Measurements from ENCODE around the gene GRM3.

Gene GRM3

GRCh38 chr7:86706406-86706805 is 62.7 kb downstream of the GRM3 start:
- no peak for DNase-seq

GRCh38 chr7:86708031-86708680 is 64.4 kb downstream of the GRM3 start:
- DNase-seq = no peak

- no peak for DNase-seq
These were observed 76.6 kb downstream of the GRM3 start for GRCh38 chr7:86720306-86720705.

DNA sequence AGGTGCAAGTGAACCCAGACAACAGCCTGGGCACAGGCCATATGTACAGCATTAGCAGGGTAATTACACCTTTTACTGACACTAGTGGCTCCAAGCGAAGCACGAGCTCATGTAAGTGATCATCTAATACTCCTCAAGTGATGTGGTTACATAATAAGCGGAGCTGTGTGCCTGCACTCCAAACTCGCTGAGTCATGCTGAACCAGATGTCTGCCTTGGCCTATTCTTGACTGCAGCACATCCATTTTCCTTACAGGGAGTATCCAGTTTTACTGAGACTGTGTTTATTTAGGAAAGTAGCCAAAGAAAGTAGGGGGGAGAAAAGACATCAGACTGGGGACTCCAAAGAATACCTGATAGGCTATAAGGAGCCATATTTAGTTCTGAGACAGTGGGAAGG is 90.1 kb downstream of the GRM3 start:
- DNase-seq = no peak

DNA sequence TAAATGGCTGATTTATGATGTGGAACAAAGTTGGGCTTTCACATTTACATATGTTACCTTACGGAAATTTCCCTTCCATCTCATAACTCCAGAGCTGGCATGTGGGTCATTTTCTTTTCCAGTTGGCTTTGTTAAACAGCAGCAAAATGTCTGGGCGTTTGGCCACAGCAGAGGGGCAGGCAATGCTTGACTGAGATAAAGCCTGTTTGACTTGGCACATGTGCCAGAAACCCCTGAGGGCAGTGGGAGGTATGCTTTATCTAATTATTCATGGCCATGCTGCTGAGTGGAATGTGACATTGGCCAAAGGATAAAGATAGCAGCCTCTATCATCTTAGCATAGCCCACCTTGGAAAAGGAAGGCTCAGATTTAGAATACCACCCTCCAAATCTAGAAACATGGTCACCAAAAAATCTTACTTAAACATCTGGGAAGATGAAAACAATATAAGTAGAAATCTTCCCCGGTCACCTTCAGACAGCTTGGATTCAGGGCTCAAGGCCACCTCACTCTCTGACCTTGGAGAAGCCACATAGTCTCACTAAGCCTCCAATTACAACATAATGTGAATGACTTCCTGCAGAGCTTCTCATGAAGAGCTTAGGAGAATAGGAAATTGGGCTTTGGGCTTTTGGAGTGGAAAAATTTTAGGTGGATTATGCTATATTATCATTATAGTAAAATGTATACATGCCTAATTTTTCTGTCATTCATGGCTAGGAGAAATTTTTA is 101.5 kb downstream of the GRM3 start:
- no peak for DNase-seq

- DNase-seq = no peak
These were observed 104.0 kb downstream of the GRM3 start for GRCh38 chr7:86747698-86748097.

DNA sequence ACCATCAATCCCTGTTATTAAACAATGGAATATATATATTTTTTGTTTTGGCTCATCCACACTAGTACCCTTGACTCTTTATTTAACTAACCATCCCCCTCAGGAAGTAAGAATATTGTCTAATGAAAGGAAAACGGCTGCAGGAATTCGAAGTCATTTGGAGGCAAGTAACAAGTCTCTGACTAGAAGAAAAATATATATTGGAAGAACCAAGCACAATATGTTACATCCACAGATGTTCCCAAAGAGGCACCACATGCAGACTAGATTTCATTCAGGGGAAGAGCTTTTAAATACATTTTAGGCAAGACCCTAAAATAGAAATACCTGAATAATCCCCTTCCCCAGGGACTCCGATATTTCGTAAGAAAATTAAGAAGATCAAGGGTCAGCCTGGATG is 104.5 kb downstream of the GRM3 start:
- DNase-seq = no peak

- no peak for DNase-seq
These were observed 105.4 kb downstream of the GRM3 start for GRCh38 chr7:86748843-86749719.

- DNase-seq = no peak
These were observed 106.3 kb downstream of the GRM3 start for GRCh38 chr7:86749741-86750665.

GRCh38 chr7:86760236-86760635 is 116.5 kb downstream of the GRM3 start:
- no peak for DNase-seq

- no peak for DNase-seq
These were observed 118.4 kb downstream of the GRM3 start for GRCh38 chr7:86762129-86762528.

DNA sequence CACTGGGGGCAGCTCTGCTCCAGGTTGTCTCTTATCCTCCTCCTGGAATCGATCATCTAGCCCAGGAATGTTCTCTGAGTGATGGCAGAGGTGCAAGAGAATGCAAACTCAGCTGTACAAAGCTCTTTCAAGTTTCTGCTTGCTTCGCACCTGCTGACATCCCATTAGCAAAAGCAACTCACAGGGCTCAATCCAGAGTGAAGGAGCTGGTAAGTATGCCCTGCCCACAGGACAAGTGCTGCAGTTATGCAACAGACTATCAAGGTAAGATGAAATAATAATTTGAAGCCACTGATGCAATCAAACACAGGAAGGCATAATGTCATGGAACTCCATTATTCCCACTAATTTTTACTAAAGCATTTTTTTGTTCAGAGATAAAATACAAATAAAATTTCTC is 122.2 kb downstream of the GRM3 start:
- no peak for DNase-seq

GRCh38 chr7:86768394-86768793 is 124.7 kb downstream of the GRM3 start:
- DNase-seq = no peak

GRCh38 chr7:86768967-86769760 is 125.5 kb downstream of the GRM3 start:
- no peak for DNase-seq

- DNase-seq = no peak
These were observed 129.6 kb downstream of the GRM3 start for GRCh38 chr7:86773309-86773708.

GRCh38 chr7:86775203-86775602 is 131.5 kb downstream of the GRM3 start:
- DNase-seq = no peak

DNA sequence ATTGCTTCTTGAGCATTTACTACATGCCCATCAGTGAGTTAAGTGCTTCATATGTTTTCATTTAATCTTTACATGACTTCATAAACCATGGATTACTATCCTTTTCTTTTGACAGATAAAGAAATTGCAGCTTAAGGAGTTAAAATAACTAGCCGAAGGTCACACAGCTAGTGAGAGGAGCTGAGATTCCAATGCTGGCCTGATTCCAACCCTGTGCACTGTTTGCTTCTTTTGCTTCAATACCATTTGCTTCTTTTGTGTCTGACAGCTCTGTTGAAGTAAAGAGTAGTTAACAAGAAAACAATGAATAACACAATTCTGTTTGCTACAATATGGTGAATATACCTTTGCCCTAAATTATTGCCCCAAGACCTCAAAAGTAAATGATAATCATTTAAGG is 132.4 kb downstream of the GRM3 start:
- no peak for DNase-seq

DNA sequence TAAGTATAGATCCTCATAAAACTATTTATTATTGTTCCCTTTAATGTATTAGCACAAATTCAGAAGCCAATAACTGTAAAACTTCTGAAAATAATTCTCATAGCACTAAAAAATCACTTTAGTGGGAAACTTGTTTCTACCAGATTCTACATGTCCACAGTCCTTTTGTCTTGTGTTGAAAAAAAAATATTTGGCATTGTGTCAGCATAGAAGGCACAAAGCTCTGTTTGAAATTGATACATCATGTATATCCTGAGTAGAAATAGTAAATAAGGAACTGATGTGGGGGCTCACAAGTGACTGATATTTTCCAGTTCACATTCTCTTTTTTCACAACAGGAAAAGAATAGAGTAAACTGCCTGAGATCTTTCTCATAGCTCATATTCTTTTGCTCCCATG is 134.6 kb downstream of the GRM3 start:
- DNase-seq = no peak

DNA sequence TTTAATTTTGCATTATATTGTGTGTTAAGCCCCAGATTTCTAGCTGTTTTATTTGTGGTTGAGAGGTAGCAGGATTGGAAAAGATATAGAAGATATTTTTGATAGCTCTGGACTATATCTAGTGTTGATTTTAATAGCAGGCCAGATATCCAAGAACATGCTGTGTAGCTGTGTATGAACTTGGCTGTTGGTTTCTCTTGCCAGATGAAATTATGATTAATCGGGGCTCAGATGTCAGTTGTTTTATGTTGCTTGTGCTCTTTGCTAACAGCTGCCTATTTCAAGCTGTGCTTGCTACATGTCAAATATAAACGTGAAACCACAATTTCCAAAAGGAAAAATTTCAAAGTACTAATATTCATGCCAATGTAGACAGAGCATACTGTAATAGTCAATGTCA is 141.1 kb downstream of the GRM3 start:
- DNase-seq = no peak

- no peak for DNase-seq
These were observed 141.9 kb downstream of the GRM3 start for GRCh38 chr7:86785641-86786040.

DNA sequence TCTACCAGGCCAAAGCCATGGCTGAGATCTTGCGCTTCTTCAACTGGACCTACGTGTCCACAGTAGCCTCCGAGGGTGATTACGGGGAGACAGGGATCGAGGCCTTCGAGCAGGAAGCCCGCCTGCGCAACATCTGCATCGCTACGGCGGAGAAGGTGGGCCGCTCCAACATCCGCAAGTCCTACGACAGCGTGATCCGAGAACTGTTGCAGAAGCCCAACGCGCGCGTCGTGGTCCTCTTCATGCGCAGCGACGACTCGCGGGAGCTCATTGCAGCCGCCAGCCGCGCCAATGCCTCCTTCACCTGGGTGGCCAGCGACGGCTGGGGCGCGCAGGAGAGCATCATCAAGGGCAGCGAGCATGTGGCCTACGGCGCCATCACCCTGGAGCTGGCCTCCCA is 142.7 kb downstream of the GRM3 start:
- DNase-seq = no peak

DNA sequence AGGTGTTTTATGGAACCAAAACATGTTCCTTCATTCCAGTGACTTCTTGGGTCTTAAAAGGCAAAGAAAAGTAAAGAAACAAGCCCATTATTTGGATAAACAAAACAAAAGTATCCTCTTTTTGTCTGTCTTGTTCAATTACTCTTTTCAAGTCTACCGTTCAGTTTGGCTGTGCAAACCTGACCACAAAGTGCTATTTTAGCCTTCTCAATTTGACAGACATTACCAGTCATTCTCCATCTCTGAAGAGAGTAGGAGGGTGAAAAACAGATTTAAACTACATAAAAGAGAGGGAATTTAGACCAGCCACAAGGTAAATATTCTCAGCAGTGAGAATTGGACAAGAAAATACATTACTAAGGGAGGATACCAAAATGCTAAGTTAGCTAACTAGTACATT is 145.2 kb downstream of the GRM3 start:
- DNase-seq = no peak
